HepG2 (cell line): ENCODE measurements around the gene NPB. TPM values are rescaled to one million over a fixed set of nuclear protein-coding genes. Genes with fewer than 3 reads are reported as not detected.

Experiments used
- AGO2 ChIP-seq: fragments of 200-400 bp; formaldehyde crosslinking; optimal IDR thresholded peaks from 2 replicates; pipeline ENCODE3; 2017; ENCODE audit warnings: mild to moderate bottlenecking, low read depth, low read length, moderate library complexity
- CHD2 ChIP-seq: IDR thresholded peaks from 2 replicates; pipeline ENCODE4 v1.6.1; 2011; ENCODE audit warnings: low read depth, low read length, improper control_type of control experiment
- FOSL2 ChIP-seq: sonication (generic); formaldehyde crosslinking; IDR thresholded peaks from 2 replicates; pipeline ENCODE4 v1.4.0; 2020; ENCODE audit warnings: missing genetic modification reagents
- IKZF5 ChIP-seq: IDR thresholded peaks from 2 replicates; pipeline ENCODE4 v1.6.1; 2018; ENCODE audit warnings: missing genetic modification reagents, mild to moderate bottlenecking, missing compliant biosample characterization
- NAIF1 ChIP-seq: sonication (generic); formaldehyde crosslinking; IDR thresholded peaks from 2 replicates; pipeline ENCODE4 v1.5.0; 2020; ENCODE audit warnings: mild to moderate bottlenecking, missing genetic modification reagents, borderline replicate concordance
- NFIC ChIP-seq: IDR thresholded peaks from 2 replicates; pipeline ENCODE4 v1.6.1; 2012; ENCODE audit warnings: mild to moderate bottlenecking, low read length, inconsistent platforms
- PCBP2 ChIP-seq: fragments of 200-400 bp; formaldehyde crosslinking; optimal IDR thresholded peaks from 2 replicates; pipeline ENCODE3; 2018; ENCODE audit warnings: low read length, low read depth; ENCODE audit not compliant: poor library complexity, severe bottlenecking
- POLR2AphosphoS5 ChIP-seq: IDR thresholded peaks from 2 replicates; pipeline ENCODE4 v1.6.1; 2012; ENCODE audit warnings: low read depth, low read length
- PTBP1 ChIP-seq: fragments of 200-400 bp; formaldehyde crosslinking; IDR thresholded peaks from 2 replicates; pipeline ENCODE4 v1.6.1; 2018; ENCODE audit warnings: low read length, low read depth; ENCODE audit not compliant: poor library complexity, severe bottlenecking
- SATB2 ChIP-seq: sonication (generic); formaldehyde crosslinking; IDR thresholded peaks from 2 replicates; pipeline ENCODE4 v1.5.0; 2020; ENCODE audit warnings: missing genetic modification reagents
- TGIF2 ChIP-seq: IDR thresholded peaks from 2 replicates; pipeline ENCODE4 v1.6.1; 2016; ENCODE audit warnings: control low read depth, missing compliant biosample characterization
- ZBTB25 ChIP-seq: IDR thresholded peaks from 2 replicates; pipeline ENCODE4 v1.6.1; 2018; ENCODE audit warnings: missing genetic modification reagents
- ZBTB7B ChIP-seq: sonication (generic); formaldehyde crosslinking; IDR thresholded peaks from 2 replicates; pipeline ENCODE4 v1.4.0; 2020; ENCODE audit warnings: missing genetic modification reagents
- ZC3H4 ChIP-seq: sonication (generic); formaldehyde crosslinking; IDR thresholded peaks from 2 replicates; pipeline ENCODE4 v1.4.0; 2020; ENCODE audit warnings: missing genetic modification reagents, borderline replicate concordance
- ZNF263 ChIP-seq: sonication (generic); formaldehyde crosslinking; IDR thresholded peaks from 2 replicates; pipeline ENCODE4 v1.4.0; 2020; ENCODE audit warnings: missing genetic modification reagents
- ZNF280D ChIP-seq: sonication (generic); formaldehyde crosslinking; IDR thresholded peaks from 2 replicates; pipeline ENCODE4 v1.5.1; 2020; ENCODE audit warnings: mild to moderate bottlenecking, missing genetic modification reagents
- ZNF281 ChIP-seq: sonication (generic); formaldehyde crosslinking; IDR thresholded peaks from 2 replicates; pipeline ENCODE4 v1.4.0; 2020; ENCODE audit warnings: missing genetic modification reagents, borderline replicate concordance
- ZNF496 ChIP-seq: sonication (generic); formaldehyde crosslinking; IDR thresholded peaks from 2 replicates; pipeline ENCODE4 v1.8.1; 2023; ENCODE audit warnings: mild to moderate bottlenecking, moderate library complexity, missing genetic modification reagents; ENCODE audit not compliant: insufficient replicate concordance
- ZNF639 ChIP-seq: conservative IDR thresholded peaks from 2 replicates; pipeline ENCODE4 v1.6.1; 2018; ENCODE audit warnings: missing genetic modification reagents
- polyA plus RNA-seq, 8 experiments: library from polyadenylated mRNA; depleted of rRNA in 3 of 8; stranded (reverse) in 7 of 8; unstranded in 1 of 8; fragments of >200 nt; fragmentation: Illumina TruSeq in 4 of 8; extraction: Trizol in 4 of 8; gene quantifications; 2 replicates each; pipeline versions ENCODE4 v1.2.1 to v1.2.3, GENCODE V29; 2011 to 2016; ENCODE audit warnings: low read depth in 4 of 8, missing spikeins in 1 of 8, mixed read lengths in 1 of 8; ENCODE audit not compliant: insufficient read depth in 1 of 8
- total RNA-seq, 5 experiments: library from RNA; depleted of rRNA; stranded (reverse); fragments of >200 nt; fragmentation: Illumina TruSeq; extraction: Trizol; gene quantifications; 2 replicates each; pipeline ENCODE4 v1.2.3, GENCODE V29; 2016; ENCODE audit warnings: low read depth in 1 of 5

The NPB gene
- total and polyA plus RNA-seq, 2 of the 13 experiments (the other 11 are each of a cell fraction or from before 2014, with no cell fraction given): 0.11 to 0.93 TPM

- TF ChIP-seq CHD2: no peak
- TF ChIP-seq FOSL2 (CRISPR knock-in tag): 0 out of 2 replicates have a peak, but pooled peaks have one; percentile 7
- 0 out of 2 replicates have a peak, but pooled peaks have one; percentile 14 for TF ChIP-seq ZBTB25 (CRISPR knock-in tag)
- TF ChIP-seq AGO2: peak; percentile 60
- no peak for TF ChIP-seq ZBTB7B (CRISPR knock-in tag)
- peak; percentile 95 for TF ChIP-seq PCBP2
- no peak for TF ChIP-seq SATB2 (CRISPR knock-in tag)
- TF ChIP-seq ZNF281: 0 out of 2 replicates have a peak, but pooled peaks have one; percentile 20
- 0 out of 2 replicates have a peak, but pooled peaks have one; percentile 71 for TF ChIP-seq ZC3H4 (CRISPR knock-in tag)
- TF ChIP-seq NFIC: peak; percentile 51; the same call in 1 of the 2 replicates
- no peak for TF ChIP-seq ZNF496 (CRISPR knock-in tag)
- peak; percentile 1; the same call in 1 of the 2 replicates for TF ChIP-seq ZNF263 (CRISPR knock-in tag)
- TF ChIP-seq NAIF1 (CRISPR knock-in tag): no peak
- 0 out of 2 replicates have a peak, but pooled peaks have one; percentile 62 for TF ChIP-seq ZNF280D (CRISPR knock-in tag)
- TF ChIP-seq POLR2AphosphoS5: peak; percentile 55; the same call in 1 of the 2 replicates
- 0 out of 2 replicates have a peak, but pooled peaks have one; percentile 24 for TF ChIP-seq IKZF5
- peak; percentile 69; the same call in 1 of the 2 replicates for TF ChIP-seq TGIF2 (CRISPR knock-in tag)
- no peak for TF ChIP-seq PTBP1
- no peak for TF ChIP-seq ZNF639 (CRISPR knock-in tag)
Observed at GRCh38 chr17:81951785-81952684, 50.0 kb downstream of the NPB start (continued).
